ENCODE results near the gene ACER2.

Gene ACER2

GRCh38 chr9:19456996-19457692, 48.3 kb downstream of the ACER2 start:
- peak in 1 of 2 experiments; percentile 20 for DNase-seq

DNA sequence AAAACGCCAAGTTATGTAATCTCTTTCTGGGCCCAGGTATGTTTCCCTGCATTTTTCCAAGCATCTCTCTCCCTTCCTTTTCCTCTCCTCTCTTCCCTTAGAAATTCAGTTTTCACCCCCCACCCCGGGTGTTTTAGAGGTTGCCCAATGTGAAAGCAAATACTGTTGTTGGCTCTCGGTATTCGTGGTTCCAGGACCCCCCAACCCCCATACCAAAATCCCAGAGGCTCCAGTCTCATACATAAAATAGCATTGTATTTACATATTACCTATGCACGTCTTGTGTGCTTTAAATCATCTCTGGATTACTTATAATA, 48.8 kb downstream of the ACER2 start:
- no peak for DNase-seq

GRCh38 chr9:19460243-19460642, 51.4 kb downstream of the ACER2 start:
- DNase-seq: no peak

DNA sequence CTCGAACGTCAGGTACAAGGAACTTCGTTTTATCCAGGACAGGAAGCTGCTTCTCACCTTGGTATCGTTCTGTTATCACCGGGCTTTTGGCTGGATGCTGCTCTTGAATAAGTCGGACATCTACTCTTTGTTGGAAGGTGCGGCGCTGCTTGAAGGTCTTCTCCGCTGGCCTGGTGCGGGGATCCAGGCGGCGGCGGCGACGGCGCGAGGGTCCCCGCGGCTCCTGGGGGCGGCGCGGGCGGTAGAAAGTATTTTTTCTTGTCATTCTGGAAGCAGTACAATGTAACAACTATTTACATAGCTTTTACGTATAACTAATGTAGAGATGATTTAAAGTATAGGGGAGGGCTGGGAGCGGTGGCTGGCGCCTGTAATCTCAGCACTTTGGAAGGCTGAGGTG, 52.3 kb downstream of the ACER2 start:
- DNase-seq: no peak

GRCh38 chr9:19464061-19464763, 55.4 kb downstream of the ACER2 start:
- no peak for DNase-seq

- DNase-seq: peak in 1 of 2 experiments; percentile 0
Measured at GRCh38 chr9:19464764-19465585, 56.2 kb downstream of the ACER2 start.

- no peak for DNase-seq
Measured at GRCh38 chr9:19465586-19466279, 56.9 kb downstream of the ACER2 start.

DNA sequence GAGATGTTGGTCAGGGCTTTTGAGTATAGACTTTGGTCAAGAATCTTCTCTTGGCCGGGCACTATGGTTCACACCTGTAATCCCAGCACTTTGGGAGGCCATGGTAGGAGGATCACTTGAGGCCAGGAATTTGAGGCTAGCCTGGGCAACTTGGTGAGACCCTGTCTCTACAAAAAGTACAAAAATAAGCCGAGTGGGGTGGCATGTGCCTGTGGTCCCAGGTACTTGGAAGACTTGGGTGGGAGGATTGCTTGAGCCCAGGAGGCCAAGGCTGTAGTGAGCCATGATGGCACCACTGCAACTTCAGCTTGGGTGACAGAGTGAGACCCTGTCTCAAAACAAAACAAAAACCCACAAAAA, 57.5 kb downstream of the ACER2 start:
- no peak for DNase-seq

DNA sequence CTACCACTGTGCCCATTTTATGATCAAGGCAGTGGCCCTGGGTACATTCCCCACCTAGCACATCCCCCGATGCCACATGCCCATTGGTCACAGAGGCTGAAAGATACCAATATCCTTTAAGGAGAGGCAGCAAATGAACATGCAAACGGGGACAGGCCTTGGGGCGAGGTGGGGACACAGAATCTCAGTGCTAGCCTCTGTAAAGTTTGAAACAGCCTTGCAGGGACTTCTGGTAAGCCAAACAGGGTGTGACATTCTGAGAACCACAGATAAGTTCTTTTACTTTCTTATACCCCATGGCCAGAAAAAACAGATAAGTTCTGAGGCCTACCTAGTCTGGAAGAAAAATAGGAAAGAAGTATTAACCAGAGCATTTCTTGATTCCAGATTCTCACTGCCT, 60.5 kb downstream of the ACER2 start:
- DNase-seq: no peak

DNA sequence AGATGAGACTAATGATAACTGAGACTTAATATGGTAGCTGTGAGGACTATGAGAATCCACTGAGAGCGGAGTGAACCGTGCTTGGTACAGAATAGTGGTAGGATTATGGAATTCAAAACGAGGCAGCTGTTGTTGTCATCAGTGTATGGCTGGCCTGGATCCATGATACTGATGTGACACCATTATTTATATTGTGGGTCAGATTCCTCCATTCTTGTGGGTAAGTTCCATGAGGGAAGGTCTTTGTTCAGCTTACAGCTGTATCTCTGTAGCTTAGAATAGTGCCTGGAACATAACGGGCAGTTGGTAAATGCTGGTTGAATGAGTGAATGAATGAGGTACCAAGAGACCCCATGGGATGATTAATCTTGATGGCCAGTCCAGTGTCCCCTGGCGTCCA, 61.8 kb downstream of the ACER2 start:
- no peak for DNase-seq

DNA sequence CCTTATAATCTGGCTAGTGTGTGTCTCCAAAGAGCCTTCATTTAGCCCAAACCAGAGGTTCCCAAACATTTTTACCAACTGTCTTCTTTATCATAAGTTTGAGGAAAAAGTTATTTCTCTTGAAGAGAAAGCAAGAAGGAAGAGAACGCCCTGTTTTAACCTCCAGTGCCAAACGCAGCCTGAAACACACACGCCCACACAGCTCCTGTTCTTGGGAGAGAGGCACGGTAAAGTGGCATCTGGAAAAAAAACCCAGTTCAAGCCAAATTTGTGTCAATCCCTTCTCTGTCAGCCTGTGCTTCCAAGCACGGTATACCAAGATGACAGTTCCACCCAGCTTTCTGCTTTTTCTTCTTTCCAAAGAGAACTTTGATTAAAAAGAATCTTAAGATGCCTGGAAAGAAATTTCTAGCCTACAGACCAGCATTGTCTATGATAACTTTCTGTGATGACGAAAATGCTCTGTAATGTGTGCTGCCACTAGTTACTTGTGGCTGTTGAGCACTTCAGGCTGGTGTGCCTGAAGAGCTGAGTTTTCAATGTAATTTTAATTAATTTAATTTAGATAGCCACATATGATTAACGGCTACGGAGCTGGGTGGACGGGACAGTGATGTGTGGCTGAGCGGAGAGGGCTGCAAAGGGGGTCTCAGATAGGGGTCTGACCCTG, 62.3 kb downstream of the ACER2 start:
- no peak for DNase-seq

DNA sequence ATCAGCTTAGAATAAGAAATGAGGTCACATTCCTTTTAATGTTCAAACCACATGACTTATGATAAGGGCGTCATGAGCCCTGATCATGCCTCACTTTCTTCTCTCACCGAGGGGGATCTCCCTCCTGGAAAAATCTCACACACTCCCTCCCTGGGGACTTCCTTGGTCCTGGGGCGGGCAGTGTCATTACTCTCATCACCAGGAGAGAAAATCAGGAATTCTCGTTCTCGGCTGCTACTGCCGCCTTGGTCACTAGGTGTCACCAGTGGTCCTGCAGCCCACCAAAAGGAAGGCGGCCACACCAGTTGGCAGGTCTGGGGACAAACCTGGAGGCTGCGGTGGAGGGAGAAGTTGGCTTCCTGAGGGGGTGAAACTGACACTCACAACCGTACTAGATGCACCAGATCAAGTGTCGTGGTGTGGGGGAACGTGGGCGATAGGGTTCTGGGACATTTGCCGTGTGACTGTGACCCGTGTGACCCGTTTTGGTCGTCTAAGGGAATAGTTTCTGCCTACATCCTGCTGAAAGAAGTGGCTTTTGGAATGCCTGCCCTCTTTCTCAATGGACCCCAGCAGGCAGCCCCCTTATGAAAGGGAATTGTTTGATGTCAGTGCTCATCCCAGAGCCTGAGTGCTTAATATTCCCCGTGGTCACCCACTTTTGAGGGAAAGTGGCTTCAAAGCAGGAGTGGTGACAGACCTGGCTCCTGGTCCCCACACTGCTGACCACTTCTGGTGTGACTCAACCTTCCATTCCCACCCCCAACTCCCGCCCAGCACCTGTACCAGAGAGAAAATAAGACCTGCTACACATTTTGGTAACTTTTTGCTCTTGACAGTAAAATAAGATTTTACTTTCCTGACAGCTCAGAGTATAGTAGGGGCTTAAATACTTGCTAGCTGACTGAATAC, 63.2 kb downstream of the ACER2 start:
- DNase-seq: peak in 1 of 2 experiments; percentile 6

GRCh38 chr9:19473605-19474004, 64.8 kb downstream of the ACER2 start:
- no peak for DNase-seq

- no peak for DNase-seq
Measured at GRCh38 chr9:19479874-19480273, 71.1 kb downstream of the ACER2 start.

GRCh38 chr9:19480345-19480744, 71.5 kb downstream of the ACER2 start:
- no peak for DNase-seq

- DNase-seq: no peak
Measured at GRCh38 chr9:19481121-19481870, 72.5 kb downstream of the ACER2 start.

- DNase-seq: no peak
Measured at GRCh38 chr9:19481971-19482404, 73.2 kb downstream of the ACER2 start.

DNA sequence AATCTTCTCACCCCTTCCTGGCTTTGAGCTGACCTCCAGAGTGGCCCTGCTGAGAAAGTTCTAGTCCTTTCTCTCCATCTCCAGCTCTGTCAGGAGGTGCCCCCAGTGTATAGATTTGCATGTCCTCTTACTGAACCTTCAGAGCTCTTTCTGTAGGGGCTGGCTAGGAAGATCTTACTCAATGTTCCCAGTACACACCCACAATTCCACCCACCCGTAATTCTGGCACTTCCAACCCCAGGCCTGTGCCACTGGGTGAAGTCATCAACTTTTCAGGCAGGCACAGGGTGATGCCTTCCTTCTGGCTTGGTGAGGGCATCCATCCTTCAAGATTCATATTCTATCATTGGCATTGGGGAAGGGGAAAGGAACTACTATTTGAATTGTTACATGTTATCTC, 75.9 kb downstream of the ACER2 start:
- no peak for DNase-seq

- no peak for DNase-seq
Measured at GRCh38 chr9:19485193-19485592, 76.4 kb downstream of the ACER2 start.

- no peak for DNase-seq
Measured at GRCh38 chr9:19486803-19487202, 78.0 kb downstream of the ACER2 start.

DNA sequence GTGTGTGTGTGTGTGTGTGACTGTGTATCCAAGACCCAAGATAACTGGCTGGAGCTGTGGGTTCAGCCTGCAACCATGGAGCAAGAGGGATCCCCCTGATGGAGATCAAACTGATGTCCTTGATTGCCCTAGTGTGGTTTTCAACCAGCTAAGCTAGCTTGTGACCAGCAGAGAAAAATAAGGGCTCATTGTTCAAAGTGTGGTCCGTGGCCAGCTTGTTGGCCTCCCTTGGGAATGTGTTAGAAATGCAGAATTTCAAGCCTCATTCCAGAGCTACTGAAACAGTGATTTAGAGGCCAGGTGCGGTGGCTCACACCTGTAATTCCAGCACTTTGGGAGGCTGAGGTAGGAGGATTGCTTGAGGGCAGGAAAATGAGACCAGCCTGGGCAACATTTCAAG, 79.9 kb downstream of the ACER2 start:
- no peak for DNase-seq

All from SW 1271 (cell line).